Measurements from ENCODE around the gene STK33.

The STK33 gene

DNA sequence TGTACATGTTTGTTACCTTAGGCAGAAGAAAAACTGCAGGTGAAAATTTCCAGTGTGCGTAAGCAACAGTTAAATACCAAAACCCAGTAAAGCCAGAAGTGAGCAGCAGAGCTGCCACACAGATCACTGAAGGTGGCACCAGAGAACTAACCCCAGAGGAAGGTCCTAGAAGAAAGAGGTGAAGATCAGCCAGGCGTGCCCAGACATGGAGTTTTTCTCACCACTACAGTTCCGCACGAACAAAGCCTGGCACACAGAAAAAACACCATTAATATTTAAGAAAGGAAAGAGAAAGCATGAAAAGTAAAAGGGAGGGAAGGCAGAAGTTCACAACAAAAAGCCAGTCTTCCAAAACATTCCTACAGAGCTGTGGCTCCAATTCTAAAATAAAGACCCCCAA is 60.7 kb downstream of the STK33 start:
- H3K4me3 ChIP-seq (ENCODE audit: control insufficient read depth, low read depth, low read length) = no peak overlapping the region
- TF ChIP-seq, protein P1, sequence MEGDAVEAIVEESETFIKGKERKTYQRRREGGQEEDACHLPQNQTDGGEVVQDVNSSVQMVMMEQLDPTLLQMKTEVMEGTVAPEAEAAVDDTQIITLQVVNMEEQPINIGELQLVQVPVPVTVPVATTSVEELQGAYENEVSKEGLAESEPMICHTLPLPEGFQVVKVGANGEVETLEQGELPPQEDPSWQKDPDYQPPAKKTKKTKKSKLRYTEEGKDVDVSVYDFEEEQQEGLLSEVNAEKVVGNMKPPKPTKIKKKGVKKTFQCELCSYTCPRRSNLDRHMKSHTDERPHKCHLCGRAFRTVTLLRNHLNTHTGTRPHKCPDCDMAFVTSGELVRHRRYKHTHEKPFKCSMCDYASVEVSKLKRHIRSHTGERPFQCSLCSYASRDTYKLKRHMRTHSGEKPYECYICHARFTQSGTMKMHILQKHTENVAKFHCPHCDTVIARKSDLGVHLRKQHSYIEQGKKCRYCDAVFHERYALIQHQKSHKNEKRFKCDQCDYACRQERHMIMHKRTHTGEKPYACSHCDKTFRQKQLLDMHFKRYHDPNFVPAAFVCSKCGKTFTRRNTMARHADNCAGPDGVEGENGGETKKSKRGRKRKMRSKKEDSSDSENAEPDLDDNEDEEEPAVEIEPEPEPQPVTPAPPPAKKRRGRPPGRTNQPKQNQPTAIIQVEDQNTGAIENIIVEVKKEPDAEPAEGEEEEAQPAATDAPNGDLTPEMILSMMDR (conservative IDR thresholded peaks at IDR 0.05; ENCODE audit: control insufficient read depth, insufficient read depth, low read depth, low read length) = no peak
- DNase-seq (ENCODE audit: low read depth) = no peak

DNA sequence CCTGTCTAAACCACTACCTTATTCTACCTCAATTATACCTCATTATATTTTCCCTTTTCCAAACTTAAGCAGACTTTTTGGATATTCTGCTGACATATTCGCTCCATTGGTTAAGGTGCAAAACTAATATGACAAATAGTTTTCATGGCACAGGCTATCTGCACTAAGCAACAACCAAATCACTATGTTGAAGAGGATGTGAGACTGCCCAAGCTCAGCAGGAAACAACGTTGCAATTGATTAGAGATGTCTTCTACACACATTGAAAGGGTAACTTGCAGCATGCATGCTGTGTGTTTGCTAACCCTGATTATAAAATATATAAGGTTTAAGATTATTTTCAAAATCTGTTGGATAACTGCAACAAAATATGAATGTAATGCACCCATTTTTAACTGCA is 61.6 kb downstream of the STK33 start:
- TF ChIP-seq, protein P1 (conservative IDR thresholded peaks at IDR 0.05; ENCODE audit: control insufficient read depth, insufficient read depth, low read depth, low read length) = no peak

DNA sequence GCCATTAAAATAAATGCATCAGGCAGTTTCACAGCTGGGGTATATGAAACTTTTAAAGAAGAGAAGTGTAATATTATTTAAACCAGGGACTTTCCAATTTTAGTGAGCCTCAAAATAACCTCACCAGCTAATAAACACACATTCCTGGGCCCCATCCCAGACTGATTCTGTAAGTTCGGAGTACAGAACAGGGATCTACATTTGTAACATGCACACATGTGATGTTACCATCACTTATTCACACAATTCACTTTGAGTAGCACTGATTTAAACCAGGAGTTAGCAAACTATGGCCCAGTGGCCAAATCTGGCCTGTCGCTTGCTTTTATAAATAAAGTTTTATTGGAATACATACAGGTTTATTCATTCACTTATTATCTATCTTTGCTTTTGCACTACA is 62.0 kb downstream of the STK33 start:
- no peak for DNase-seq (ENCODE audit: low read depth)
- no peak overlapping the region for H3K4me3 ChIP-seq (ENCODE audit: control insufficient read depth, low read depth, low read length)
- TF ChIP-seq, protein P1 (conservative IDR thresholded peaks at IDR 0.05; ENCODE audit: control insufficient read depth, insufficient read depth, low read depth, low read length) = no peak

More for the DNA sequence above, 61.6 kb downstream of the STK33 start:
- no peak overlapping the region for H3K4me3 ChIP-seq (ENCODE audit: control insufficient read depth, low read depth, low read length)
- no peak for DNase-seq (ENCODE audit: low read depth)

DNA sequence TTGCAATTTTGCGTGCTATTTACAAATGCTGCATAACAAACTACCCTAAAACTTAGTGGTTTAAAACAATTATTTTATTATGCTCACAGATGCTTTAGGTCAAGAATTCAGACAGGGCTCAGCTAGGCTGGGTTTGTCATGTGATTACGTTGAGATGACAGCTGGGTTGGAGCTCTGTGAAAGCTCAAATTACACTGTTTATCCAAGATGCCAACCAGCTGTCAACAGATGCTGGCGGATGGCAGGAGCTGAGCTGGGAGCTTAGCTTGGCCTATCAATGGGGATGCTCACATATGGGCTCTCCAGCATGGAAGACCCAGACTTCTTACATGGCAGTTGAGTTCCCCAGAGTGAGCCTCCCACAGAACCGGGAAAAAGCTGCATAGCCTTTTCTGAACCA is 62.7 kb downstream of the STK33 start:
- TF ChIP-seq, protein P1 (conservative IDR thresholded peaks at IDR 0.05; ENCODE audit: control insufficient read depth, insufficient read depth, low read depth, low read length) = no peak
- no peak overlapping the region for H3K4me3 ChIP-seq (ENCODE audit: control insufficient read depth, low read depth, low read length)
- DNase-seq (ENCODE audit: low read depth) = peak; percentile 1

DNA sequence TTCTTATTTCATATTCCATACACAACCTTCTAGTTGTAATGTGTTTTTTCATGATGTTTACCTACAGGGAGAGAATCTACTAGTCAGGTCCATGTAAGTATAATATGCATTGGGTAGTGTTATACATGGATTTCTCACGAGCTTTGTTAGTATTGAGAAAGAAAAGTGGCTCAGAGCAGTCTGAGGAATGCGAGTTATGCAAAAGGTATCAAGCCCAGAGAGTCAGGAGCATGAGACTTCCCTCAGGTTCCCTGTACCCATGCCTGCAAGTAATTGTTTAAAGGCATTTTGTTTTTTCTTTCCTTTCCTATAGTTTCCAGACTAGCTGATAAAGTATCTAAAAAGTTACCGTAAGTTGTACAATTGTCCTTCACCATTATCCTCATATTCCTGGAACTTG is 66.1 kb downstream of the STK33 start:
- DNase-seq (ENCODE audit: low read depth) = no peak
- H3K4me3 ChIP-seq (ENCODE audit: control insufficient read depth, low read depth, low read length) = no peak overlapping the region
- TF ChIP-seq, protein P1 (conservative IDR thresholded peaks at IDR 0.05; ENCODE audit: control insufficient read depth, insufficient read depth, low read depth, low read length) = no peak

DNA sequence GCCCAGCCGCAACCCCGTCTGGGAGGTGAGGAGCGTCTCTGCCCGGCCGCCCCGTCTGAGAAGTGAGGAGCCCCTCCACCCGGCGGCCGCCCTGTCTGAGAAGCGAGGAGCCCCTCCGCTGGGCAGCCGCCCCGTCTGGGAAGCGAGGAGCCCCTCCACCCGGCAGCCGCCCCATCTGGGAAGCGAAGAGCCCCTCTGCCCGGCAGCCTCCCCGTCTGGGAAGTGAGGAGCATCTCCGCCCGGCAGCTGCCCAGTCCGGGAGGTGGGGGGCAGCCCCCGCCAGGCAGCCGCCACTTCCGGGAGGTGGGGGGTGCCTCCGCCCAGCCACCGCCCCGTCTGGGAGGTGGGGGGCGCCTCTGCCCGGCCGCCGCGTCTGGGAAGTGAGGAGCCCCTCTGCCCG is 70.6 kb downstream of the STK33 start:
- TF ChIP-seq, protein P1 (conservative IDR thresholded peaks at IDR 0.05; ENCODE audit: control insufficient read depth, insufficient read depth, low read depth, low read length) = no peak
- DNase-seq (ENCODE audit: low read depth) = no peak
- no peak overlapping the region for H3K4me3 ChIP-seq (ENCODE audit: control insufficient read depth, low read depth, low read length)

DNA sequence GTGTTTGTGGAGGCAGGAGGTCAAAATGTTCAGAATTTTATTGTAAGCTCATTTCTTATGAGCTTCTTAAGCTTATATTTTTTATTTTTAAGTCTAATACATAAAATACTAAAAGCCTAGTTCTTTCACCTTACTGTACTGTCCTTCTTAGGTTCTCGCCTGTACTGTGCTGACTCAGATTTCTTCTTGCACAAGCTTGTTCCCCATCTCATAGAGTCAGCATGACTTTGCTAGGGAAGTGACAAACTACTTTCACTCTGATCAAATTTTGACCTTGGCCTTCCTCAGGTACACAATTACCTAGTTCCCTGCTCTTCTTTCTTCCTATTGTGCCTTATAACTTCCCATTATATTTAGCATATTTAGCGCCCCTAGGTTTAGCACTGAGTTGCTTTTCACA is 81.5 kb downstream of the STK33 start:
- no peak for DNase-seq (ENCODE audit: low read depth)
- TF ChIP-seq, protein P1 (conservative IDR thresholded peaks at IDR 0.05; ENCODE audit: control insufficient read depth, insufficient read depth, low read depth, low read length) = no peak
- no peak overlapping the region for H3K4me3 ChIP-seq (ENCODE audit: control insufficient read depth, low read depth, low read length)
